ENCODE data around the gene TBX15.

Gene TBX15

GRCh38 chr1:118899340-118899739 is 88.8 kb downstream of the TBX15 start:
- no peaks in the 10 kb centered on the region for H3K4me1 ChIP-seq (ENCODE audit: control insufficient read depth in 2 of 2, insufficient read depth in 2 of 2, low read length in 2 of 2)

GRCh38 chr1:118898712-118899111 is 89.4 kb downstream of the TBX15 start:
- no peaks in the 10 kb centered on the region for H3K27me3 ChIP-seq (ENCODE audit: control insufficient read depth in 2 of 2, insufficient read depth in 2 of 2, low read length in 2 of 2)
- H3K9ac ChIP-seq (ENCODE audit: low read depth in 1 of 2, low read length in 2 of 2), result no peak overlapping the region

More at GRCh38 chr1:118899340-118899739, 88.8 kb downstream of the TBX15 start:
- Histone ChIP-seq H3K36me3 (ENCODE audit: control insufficient read depth in 2 of 2, insufficient read depth in 2 of 2, low read length in 2 of 2) (no peaks in the 10 kb centered on the region), H3K27me3 (ENCODE audit: control insufficient read depth in 2 of 2, insufficient read depth in 2 of 2, low read length in 2 of 2) (no peaks in the 10 kb centered on the region), H3K9me3 (ENCODE audit: control insufficient read depth in 2 of 2, low read length in 2 of 2) (no peaks in the 10 kb centered on the region), H3K4me3 (ENCODE audit: low read length in 2 of 2) (no peak overlapping the region), H3K27ac (ENCODE audit: low read depth in 2 of 2, low read length in 2 of 2) (no peak overlapping the region), H3K9ac (ENCODE audit: low read depth in 1 of 2, low read length in 2 of 2) (no peak overlapping the region)

GRCh38 chr1:118896416-118896815 is 91.7 kb downstream of the TBX15 start:
- Histone ChIP-seq H3K9me3 (ENCODE audit: control insufficient read depth in 2 of 2, low read length in 2 of 2) (no peaks in the 10 kb centered on the region), H3K27ac (ENCODE audit: low read depth in 2 of 2, low read length in 2 of 2) (no peak overlapping the region), H3K4me1 (ENCODE audit: control insufficient read depth in 2 of 2, insufficient read depth in 2 of 2, low read length in 2 of 2) (no peaks in the 10 kb centered on the region), H3K4me3 (ENCODE audit: low read length in 2 of 2) (no peak overlapping the region), H3K27me3 (ENCODE audit: control insufficient read depth in 2 of 2, insufficient read depth in 2 of 2, low read length in 2 of 2) (no peaks in the 10 kb centered on the region), H3K36me3 (ENCODE audit: control insufficient read depth in 2 of 2, insufficient read depth in 2 of 2, low read length in 2 of 2) (no peaks in the 10 kb centered on the region), H3K9ac (ENCODE audit: low read depth in 1 of 2, low read length in 2 of 2) (no peak overlapping the region)

More at GRCh38 chr1:118898712-118899111, 89.4 kb downstream of the TBX15 start:
- no peaks in the 10 kb centered on the region for H3K9me3 ChIP-seq (ENCODE audit: control insufficient read depth in 2 of 2, low read length in 2 of 2)
- H3K27ac ChIP-seq (ENCODE audit: low read depth in 2 of 2, low read length in 2 of 2), result no peak overlapping the region
- no peak overlapping the region for H3K4me3 ChIP-seq (ENCODE audit: low read length in 2 of 2)
- H3K4me1 ChIP-seq (ENCODE audit: control insufficient read depth in 2 of 2, insufficient read depth in 2 of 2, low read length in 2 of 2), result no peaks in the 10 kb centered on the region
- H3K36me3 ChIP-seq (ENCODE audit: control insufficient read depth in 2 of 2, insufficient read depth in 2 of 2, low read length in 2 of 2), result no peaks in the 10 kb centered on the region

GRCh38 chr1:118894836-118895235 is 93.3 kb downstream of the TBX15 start:
- Histone ChIP-seq H3K36me3 (ENCODE audit: control insufficient read depth in 2 of 2, insufficient read depth in 2 of 2, low read length in 2 of 2) (no peaks in the 10 kb centered on the region), H3K9me3 (ENCODE audit: control insufficient read depth in 2 of 2, low read length in 2 of 2) (no peaks in the 10 kb centered on the region), H3K9ac (ENCODE audit: low read depth in 1 of 2, low read length in 2 of 2) (no peak overlapping the region), H3K4me1 (ENCODE audit: control insufficient read depth in 2 of 2, insufficient read depth in 2 of 2, low read length in 2 of 2) (no peaks in the 10 kb centered on the region), H3K27ac (ENCODE audit: low read depth in 2 of 2, low read length in 2 of 2) (no peak overlapping the region), H3K27me3 (ENCODE audit: control insufficient read depth in 2 of 2, insufficient read depth in 2 of 2, low read length in 2 of 2) (no peaks in the 10 kb centered on the region), H3K4me3 (ENCODE audit: low read length in 2 of 2) (no peak overlapping the region)

GRCh38 chr1:118890851-118891384 is 97.2 kb downstream of the TBX15 start:
- H3K27ac ChIP-seq (ENCODE audit: low read depth in 2 of 2, low read length in 2 of 2), result no peak overlapping the region

GRCh38 chr1:118884946-118885345 is 103.2 kb downstream of the TBX15 start:
- no peaks in the 10 kb centered on the region for H3K4me1 ChIP-seq (ENCODE audit: control insufficient read depth in 2 of 2, insufficient read depth in 2 of 2, low read length in 2 of 2)
- no peaks in the 10 kb centered on the region for H3K9me3 ChIP-seq (ENCODE audit: control insufficient read depth in 2 of 2, low read length in 2 of 2)
- no peaks in the 10 kb centered on the region for H3K27me3 ChIP-seq (ENCODE audit: control insufficient read depth in 2 of 2, insufficient read depth in 2 of 2, low read length in 2 of 2)
- H3K36me3 ChIP-seq (ENCODE audit: control insufficient read depth in 2 of 2, insufficient read depth in 2 of 2, low read length in 2 of 2), result no peaks in the 10 kb centered on the region
- H3K27ac ChIP-seq (ENCODE audit: low read depth in 2 of 2, low read length in 2 of 2), result no peak overlapping the region
- H3K4me3 ChIP-seq (ENCODE audit: low read length in 2 of 2), result no peak overlapping the region
- no peak overlapping the region for H3K9ac ChIP-seq (ENCODE audit: low read depth in 1 of 2, low read length in 2 of 2)

More at GRCh38 chr1:118890851-118891384, 97.2 kb downstream of the TBX15 start:
- no peak overlapping the region for H3K4me3 ChIP-seq (ENCODE audit: low read length in 2 of 2)
- no peaks in the 10 kb centered on the region for H3K9me3 ChIP-seq (ENCODE audit: control insufficient read depth in 2 of 2, low read length in 2 of 2)
- H3K4me1 ChIP-seq (ENCODE audit: control insufficient read depth in 2 of 2, insufficient read depth in 2 of 2, low read length in 2 of 2), result no peaks in the 10 kb centered on the region
- no peaks in the 10 kb centered on the region for H3K36me3 ChIP-seq (ENCODE audit: control insufficient read depth in 2 of 2, insufficient read depth in 2 of 2, low read length in 2 of 2)
- no peak overlapping the region for H3K9ac ChIP-seq (ENCODE audit: low read depth in 1 of 2, low read length in 2 of 2)
- H3K27me3 ChIP-seq (ENCODE audit: control insufficient read depth in 2 of 2, insufficient read depth in 2 of 2, low read length in 2 of 2), result no peaks in the 10 kb centered on the region

GRCh38 chr1:118881751-118882150 is 106.4 kb downstream of the TBX15 start:
- no peaks in the 10 kb centered on the region for H3K9me3 ChIP-seq (ENCODE audit: control insufficient read depth in 2 of 2, low read length in 2 of 2)
- no peak overlapping the region for H3K9ac ChIP-seq (ENCODE audit: low read depth in 1 of 2, low read length in 2 of 2)
- no peak overlapping the region for H3K4me3 ChIP-seq (ENCODE audit: low read length in 2 of 2)
- no peaks in the 10 kb centered on the region for H3K27me3 ChIP-seq (ENCODE audit: control insufficient read depth in 2 of 2, insufficient read depth in 2 of 2, low read length in 2 of 2)
- H3K36me3 ChIP-seq (ENCODE audit: control insufficient read depth in 2 of 2, insufficient read depth in 2 of 2, low read length in 2 of 2), result no peaks in the 10 kb centered on the region
- H3K27ac ChIP-seq (ENCODE audit: low read depth in 2 of 2, low read length in 2 of 2), result no peak overlapping the region
- no peaks in the 10 kb centered on the region for H3K4me1 ChIP-seq (ENCODE audit: control insufficient read depth in 2 of 2, insufficient read depth in 2 of 2, low read length in 2 of 2)

GRCh38 chr1:118878661-118879060 is 109.5 kb downstream of the TBX15 start:
- Histone ChIP-seq H3K27ac (ENCODE audit: low read depth in 2 of 2, low read length in 2 of 2) (no peak overlapping the region), H3K9ac (ENCODE audit: low read depth in 1 of 2, low read length in 2 of 2) (no peak overlapping the region), H3K36me3 (ENCODE audit: control insufficient read depth in 2 of 2, insufficient read depth in 2 of 2, low read length in 2 of 2) (no peaks in the 10 kb centered on the region), H3K27me3 (ENCODE audit: control insufficient read depth in 2 of 2, insufficient read depth in 2 of 2, low read length in 2 of 2) (no peaks in the 10 kb centered on the region), H3K4me1 (ENCODE audit: control insufficient read depth in 2 of 2, insufficient read depth in 2 of 2, low read length in 2 of 2) (no peaks in the 10 kb centered on the region), H3K9me3 (ENCODE audit: control insufficient read depth in 2 of 2, low read length in 2 of 2) (no peaks in the 10 kb centered on the region), H3K4me3 (ENCODE audit: low read length in 2 of 2) (no peak overlapping the region)

GRCh38 chr1:118877668-118878396 is 110.3 kb downstream of the TBX15 start:
- Histone ChIP-seq H3K9me3 (ENCODE audit: control insufficient read depth in 2 of 2, low read length in 2 of 2) (no peaks in the 10 kb centered on the region), H3K27me3 (ENCODE audit: control insufficient read depth in 2 of 2, insufficient read depth in 2 of 2, low read length in 2 of 2) (no peaks in the 10 kb centered on the region), H3K4me3 (ENCODE audit: low read length in 2 of 2) (no peak overlapping the region), H3K27ac (ENCODE audit: low read depth in 2 of 2, low read length in 2 of 2) (no peak overlapping the region), H3K4me1 (ENCODE audit: control insufficient read depth in 2 of 2, insufficient read depth in 2 of 2, low read length in 2 of 2) (no peaks in the 10 kb centered on the region), H3K9ac (ENCODE audit: low read depth in 1 of 2, low read length in 2 of 2) (no peak overlapping the region), H3K36me3 (ENCODE audit: control insufficient read depth in 2 of 2, insufficient read depth in 2 of 2, low read length in 2 of 2) (no peaks in the 10 kb centered on the region)

- H3K36me3 ChIP-seq (ENCODE audit: control insufficient read depth in 2 of 2, insufficient read depth in 2 of 2, low read length in 2 of 2), result no peaks in the 10 kb centered on the region
- H3K9ac ChIP-seq (ENCODE audit: low read depth in 1 of 2, low read length in 2 of 2), result no peak overlapping the region
- no peaks in the 10 kb centered on the region for H3K9me3 ChIP-seq (ENCODE audit: control insufficient read depth in 2 of 2, low read length in 2 of 2)
- H3K27ac ChIP-seq (ENCODE audit: low read depth in 2 of 2, low read length in 2 of 2), result no peak overlapping the region
- no peak overlapping the region for H3K4me3 ChIP-seq (ENCODE audit: low read length in 2 of 2)
- H3K27me3 ChIP-seq (ENCODE audit: control insufficient read depth in 2 of 2, insufficient read depth in 2 of 2, low read length in 2 of 2), result no peaks in the 10 kb centered on the region
- no peaks in the 10 kb centered on the region for H3K4me1 ChIP-seq (ENCODE audit: control insufficient read depth in 2 of 2, insufficient read depth in 2 of 2, low read length in 2 of 2)
Observed at GRCh38 chr1:118871582-118872171, 116.5 kb downstream of the TBX15 start.

Data from mucosa of rectum (tissue), 2 donors.